Mesenchymal stem cell (in vitro differentiated cells and primary cell): Measurements from ENCODE around the gene TK1.

Experiments
- DNase-seq: peaks from one replicate; pipeline ENCODE4 v3.0.0-alpha.2; 2013
- H2AFZ ChIP-seq: one replicate; pipeline ENCODE4 v1.6.1; 2013; ENCODE audit warnings: low read depth, mild to moderate bottlenecking, control low read depth, inconsistent platforms, low read length, moderate library complexity
- H2AK5ac ChIP-seq: 2 replicates; pipeline ENCODE4 v1.6.1; 2013; ENCODE audit warnings: low read length, moderate library complexity, mild to moderate bottlenecking, inconsistent platforms; ENCODE audit not compliant: severe bottlenecking
- H2BK120ac ChIP-seq: one replicate; pipeline ENCODE4 v1.6.1; 2013; ENCODE audit warnings: low read depth, mild to moderate bottlenecking, inconsistent platforms, low read length, moderate library complexity
- H2BK12ac ChIP-seq, 2 experiments: one replicate each; pipeline ENCODE4 v1.6.1; 2013; ENCODE audit warnings: inconsistent platforms in 2 of 2, low read length in 2 of 2, mild to moderate bottlenecking in 2 of 2, moderate library complexity in 2 of 2, control low read depth in 1 of 2
- H2BK15ac ChIP-seq: one replicate; pipeline ENCODE4 v1.6.1; 2013; ENCODE audit warnings: mild to moderate bottlenecking, low read depth, inconsistent platforms; ENCODE audit not compliant: poor library complexity, severe bottlenecking
- H2BK5ac ChIP-seq: 2 replicates; pipeline ENCODE4 v1.6.1; 2013; ENCODE audit warnings: low read depth, mild to moderate bottlenecking, low read length, control low read depth, inconsistent platforms; ENCODE audit not compliant: poor library complexity, severe bottlenecking
- H3K14ac ChIP-seq, 2 experiments: one replicate each; pipeline ENCODE4 v1.6.1; 2013; ENCODE audit warnings: inconsistent platforms in 2 of 2, low read length in 2 of 2, control low read depth in 1 of 2, mild to moderate bottlenecking in 1 of 2, moderate library complexity in 1 of 2
- H3K18ac ChIP-seq, 2 experiments: one replicate each; pipeline ENCODE4 v1.6.1; 2013; ENCODE audit warnings: inconsistent platforms in 2 of 2, low read length in 2 of 2, control low read depth in 1 of 2, low read depth in 1 of 2, mild to moderate bottlenecking in 1 of 2
- H3K23ac ChIP-seq, 2 experiments: one replicate each; pipeline ENCODE4 v1.6.1; 2013; ENCODE audit warnings: inconsistent platforms in 2 of 2, low read length in 2 of 2, mild to moderate bottlenecking in 2 of 2, moderate library complexity in 2 of 2, control low read depth in 1 of 2
- H3K27ac ChIP-seq: 2 replicates; pipeline ENCODE4 v1.5.1; 2013; ENCODE audit warnings: mild to moderate bottlenecking, moderate library complexity, low read length, control low read depth, inconsistent platforms; ENCODE audit not compliant: poor library complexity, severe bottlenecking
- H3K27me3 ChIP-seq, 2 experiments: 2 replicates each; pipeline versions ENCODE4 v1.6.1 to v1.7.0; 2013; ENCODE audit warnings: low read length in 2 of 2, mild to moderate bottlenecking in 2 of 2, moderate library complexity in 2 of 2, control low read depth in 1 of 2, inconsistent platforms in 1 of 2; ENCODE audit not compliant: control insufficient read depth in 1 of 2, insufficient read depth in 1 of 2
- H3K36me3 ChIP-seq, 2 experiments: 2 replicates each; pipeline versions ENCODE4 v1.6.1 to v1.7.0; 2013; ENCODE audit warnings: low read length in 2 of 2, control low read depth in 1 of 2, inconsistent platforms in 1 of 2, low read depth in 1 of 2, mild to moderate bottlenecking in 1 of 2; ENCODE audit not compliant: insufficient read depth in 2 of 2, control insufficient read depth in 1 of 2
- H3K4ac ChIP-seq, 2 experiments: one replicate each; pipeline ENCODE4 v1.6.1; 2013; ENCODE audit warnings: inconsistent platforms in 2 of 2, low read length in 2 of 2, mild to moderate bottlenecking in 2 of 2, moderate library complexity in 2 of 2, control low read depth in 1 of 2, low read depth in 1 of 2
- H3K4me1 ChIP-seq: 2 replicates; pipeline ENCODE4 v1.6.1; 2013; ENCODE audit warnings: low read depth, low read length, control low read depth; ENCODE audit not compliant: control insufficient read depth, insufficient read depth
- H3K4me2 ChIP-seq: 2 replicates; pipeline ENCODE4 v1.6.1; 2013; ENCODE audit warnings: low read length, mild to moderate bottlenecking, inconsistent platforms; ENCODE audit not compliant: poor library complexity, severe bottlenecking
- H3K4me3 ChIP-seq, 2 experiments: 2 replicates each; pipeline versions ENCODE4 v1.5.1 to v1.7.0; 2013; ENCODE audit warnings: low read length in 2 of 2, mild to moderate bottlenecking in 2 of 2, control low read depth in 1 of 2, low read depth in 1 of 2; ENCODE audit not compliant: insufficient read depth in 1 of 2
- H3K79me1 ChIP-seq: replicated peaks from 2 replicates; pipeline ENCODE4 v1.6.1; 2013; ENCODE audit warnings: mild to moderate bottlenecking, control low read depth, low read length, inconsistent platforms; ENCODE audit not compliant: poor library complexity, severe bottlenecking
- H3K9ac ChIP-seq: 2 replicates; pipeline ENCODE4 v1.7.0; 2013; ENCODE audit warnings: mild to moderate bottlenecking, low read length, moderate library complexity
- H3K9me3 ChIP-seq: 2 replicates; pipeline ENCODE4 v1.7.0; 2013; ENCODE audit warnings: mild to moderate bottlenecking, low read length; ENCODE audit not compliant: control insufficient read depth
- H4K8ac ChIP-seq: one replicate; pipeline ENCODE4 v1.6.1; 2013; ENCODE audit warnings: inconsistent platforms, mild to moderate bottlenecking, low read length, moderate library complexity
- H4K91ac ChIP-seq: one replicate; pipeline ENCODE4 v1.6.1; 2013; ENCODE audit warnings: mild to moderate bottlenecking, low read length, inconsistent platforms
- WGBS: methylation state at CpG from one replicate; pipeline ENCODE4 v1.1.7; 2013; ENCODE audit warnings: mixed read lengths; 5-methylcytosine and 5-hydroxymethylcytosine counted together

TK1 gene

GRCh38 chr17:78197147-78197832 lies 10.4 kb upstream of the TK1 start:
- DNase-seq = no peak
- Histone ChIP-seq H2BK15ac (no peak overlapping the region), H3K4me3 (no peak overlapping the region), H3K23ac (no peak overlapping the region), H2BK12ac (no peak overlapping the region), H3K4ac (no peak overlapping the region), H3K9me3 (no peaks in the 10 kb centered on the region), H3K18ac (no peak overlapping the region), H2BK120ac (no peak overlapping the region), H2AK5ac (no peak overlapping the region), H3K14ac (no peak overlapping the region), H3K27me3 (no peaks in the 10 kb centered on the region), H2AFZ (no peak overlapping the region), H3K4me2 (no peak overlapping the region), H3K4me1 (peaks cover 19% of the 10 kb centered on the region), H3K36me3 (peaks cover 5 to 19% of the 10 kb centered on the region in 2 experiments), H4K91ac (no peak overlapping the region), H3K27ac (peak overlapping the region; percentile 34), H4K8ac (no peak overlapping the region), H3K79me1 (peaks cover 5% of the 10 kb centered on the region), H3K9ac (no peak overlapping the region), H2BK5ac (no peak overlapping the region)
- WGBS = 82% methylated on average over 9 of the region's 9 CpGs

DNA sequence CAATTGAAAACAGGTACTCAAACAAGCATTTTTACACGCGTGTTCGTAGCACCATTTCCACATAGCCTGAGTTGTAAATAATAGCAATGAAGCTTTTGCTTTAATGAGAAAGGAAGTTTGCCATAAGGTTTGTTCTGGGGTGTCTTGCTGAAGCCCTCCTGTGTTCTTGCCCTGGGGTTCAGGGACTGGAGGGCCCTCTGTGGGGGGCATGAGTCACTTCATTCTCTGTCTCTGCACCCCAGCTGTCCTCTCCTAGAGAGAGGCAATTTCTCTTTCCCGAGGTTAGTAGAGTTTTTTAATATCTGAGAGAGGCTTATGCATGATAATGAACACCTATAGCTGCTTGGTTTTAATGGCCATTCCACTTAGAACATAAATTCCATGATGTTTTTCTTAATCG lies 9.9 kb upstream of the TK1 start:
- Histone ChIP-seq H3K4me3 (no peak overlapping the region), H2AK5ac (no peak overlapping the region), H2AFZ (no peak overlapping the region), H4K91ac (no peak overlapping the region), H3K9ac (no peak overlapping the region), H3K36me3 (peaks cover 5 to 19% of the 10 kb centered on the region in 2 experiments), H3K79me1 (peaks cover 5% of the 10 kb centered on the region), H2BK12ac (no peak overlapping the region), H3K27me3 (no peaks in the 10 kb centered on the region), H3K27ac (peak overlapping the region; percentile 21), H3K4me2 (no peak overlapping the region), H3K23ac (no peak overlapping the region), H4K8ac (no peak overlapping the region), H2BK5ac (no peak overlapping the region), H3K4ac (no peak overlapping the region), H2BK15ac (no peak overlapping the region), H3K18ac (no peak overlapping the region), H3K4me1 (peaks cover 19% of the 10 kb centered on the region), H3K9me3 (no peaks in the 10 kb centered on the region), H2BK120ac (no peak overlapping the region), H3K14ac (no peak overlapping the region)
- no peak for DNase-seq
- WGBS = 98% methylated on average over 4 of the region's 5 CpGs

DNA sequence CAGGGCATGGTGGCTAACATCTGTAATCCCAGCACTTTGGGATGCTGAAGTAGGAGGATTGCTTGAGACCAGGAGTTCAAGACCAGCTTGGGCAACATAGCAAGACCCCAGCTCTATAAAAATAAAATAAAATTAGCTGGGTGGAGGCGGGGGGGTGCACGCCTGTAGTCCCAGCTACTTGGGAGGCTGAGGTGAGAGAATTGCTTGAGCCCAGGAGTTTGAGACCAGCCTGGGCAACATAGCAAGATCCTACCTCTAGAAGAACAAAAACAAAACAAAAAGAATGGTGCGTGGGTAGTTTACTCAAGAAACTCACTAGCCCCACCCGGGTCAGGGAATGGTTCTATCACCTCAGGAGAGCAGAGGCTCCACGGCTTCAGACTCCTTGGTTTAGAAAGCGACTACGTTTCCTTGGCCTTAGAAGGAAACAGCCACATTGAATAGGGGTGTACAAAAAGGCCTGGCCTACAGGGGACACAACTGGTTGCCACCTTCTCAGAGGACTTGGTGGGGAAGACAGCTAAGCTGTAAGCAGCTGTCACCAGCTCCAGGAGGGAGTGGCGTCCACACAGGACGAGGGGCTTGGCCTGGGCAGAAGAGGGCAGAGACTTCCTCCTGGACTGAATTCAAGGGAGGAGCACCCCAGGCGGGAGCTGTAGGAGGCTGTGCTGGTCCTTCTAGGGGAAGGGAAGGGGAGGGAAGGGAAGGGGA lies 716 bp downstream of the TK1 start:
- Histone ChIP-seq H3K36me3 (peaks cover 4 to 11% of the 10 kb centered on the region in 2 experiments), H2BK120ac (no peak overlapping the region), H3K9me3 (no peaks in the 10 kb centered on the region), H2AK5ac (peak overlapping the region; percentile 52), H3K4me3 (peak overlapping the region in 1 of 2 experiments; percentile 87), H3K18ac (no peak overlapping the region), H3K9ac (peak overlapping the region; percentile 24), H3K27ac (no peak overlapping the region), H3K27me3 (no peaks in the 10 kb centered on the region), H3K79me1 (peaks cover 25% of the 10 kb centered on the region), H3K23ac (no peak overlapping the region), H3K4me2 (no peak overlapping the region), H2BK15ac (no peak overlapping the region), H3K14ac (no peak overlapping the region), H3K4ac (no peak overlapping the region), H2BK5ac (no peak overlapping the region), H4K8ac (peak overlapping the region; percentile 82), H4K91ac (no peak overlapping the region), H2AFZ (no peak overlapping the region), H3K4me1 (peaks cover 43% of the 10 kb centered on the region), H2BK12ac (no peak overlapping the region)
- peak; percentile 18 for DNase-seq
- whole genome bisulfite sequencing = 50% methylated on average over 10 of the region's 10 CpGs

GRCh38 chr17:78184868-78185267 lies 2.0 kb downstream of the TK1 start:
- peak; percentile 18 for DNase-seq
- Histone ChIP-seq H3K9me3 (no peaks in the 10 kb centered on the region), H3K27me3 (no peaks in the 10 kb centered on the region), H3K23ac (no peak overlapping the region), H3K4ac (no peak overlapping the region), H3K4me3 (no peak overlapping the region), H3K27ac (peak overlapping the region; percentile 2), H3K14ac (no peak overlapping the region), H3K4me1 (peaks cover 38% of the 10 kb centered on the region), H3K36me3 (no peaks in the 10 kb centered on the region), H3K18ac (no peak overlapping the region), H4K8ac (peak overlapping the region; percentile 10), H2AFZ (no peak overlapping the region), H2AK5ac (no peak overlapping the region), H2BK120ac (no peak overlapping the region), H2BK5ac (no peak overlapping the region), H2BK12ac (no peak overlapping the region), H2BK15ac (no peak overlapping the region), H4K91ac (no peak overlapping the region), H3K79me1 (peaks cover 18% of the 10 kb centered on the region), H3K4me2 (peak overlapping the region; percentile 6), H3K9ac (no peak overlapping the region)
- WGBS = 93% methylated on average over 3 of the region's 9 CpGs
